H1 (cell line): ENCODE results near the gene GNG10. TPM values are rescaled to one million over a fixed set of nuclear protein-coding genes. Genes with fewer than 3 reads are reported as not detected.

Source experiments
- CTCF ChIA-PET: fragments of 300-600 bp; sonication (Branson Sonifier 250); formaldehyde crosslinking; loops from one replicate; lab custom pipeline; 2021; ENCODE audit not compliant: partially characterized antibody; lab: Charles Lee
- POLR2A ChIA-PET: fragments of 300-600 bp; sonication (Branson Sonifier 250); formaldehyde crosslinking; loops from one replicate; lab custom pipeline; 2021; ENCODE audit warnings: inconsistent platforms; ENCODE audit not compliant: partially characterized antibody; lab: Charles Lee
- DNase-seq, 2 experiments: peaks; one replicate each; pipeline versions ENCODE4 v3.0.0 to v3.0.0-alpha.2; 2010 to 2022; ENCODE audit warnings: low spot score in 2 of 2, low read depth in 1 of 2, mixed read lengths in 1 of 2
- FAIRE-seq: peaks from 2 replicates; lab custom pipeline; 2011; peaks lifted over from hg19 to GRCh38; lab: Jason Lieb, UNC
- H2AFZ ChIP-seq: 2 replicates; pipeline ENCODE4 v1.8.1; 2012; ENCODE audit warnings: low read length, inconsistent platforms
- H2AK5ac ChIP-seq: 2 replicates; pipeline ENCODE4 v1.6.1; 2013; ENCODE audit warnings: low read depth, low read length
- H2BK120ac ChIP-seq: replicated peaks from 2 replicates; pipeline ENCODE3; 2013; ENCODE audit warnings: low read depth, low read length, inconsistent platforms
- H2BK12ac ChIP-seq: 2 replicates; pipeline ENCODE4 v1.6.1; 2013; ENCODE audit warnings: low read depth, low read length
- H2BK15ac ChIP-seq: 2 replicates; pipeline ENCODE4 v1.6.1; 2013; ENCODE audit warnings: low read length
- H2BK20ac ChIP-seq: 2 replicates; pipeline ENCODE4 v1.6.1; 2013; ENCODE audit warnings: low read length
- H2BK5ac ChIP-seq: 2 replicates; pipeline ENCODE4 v1.6.1; 2013; ENCODE audit warnings: low read depth, low read length
- H3K14ac ChIP-seq: 2 replicates; pipeline ENCODE4 v1.6.1; 2013; ENCODE audit warnings: inconsistent platforms; ENCODE audit not compliant: insufficient read length
- H3K18ac ChIP-seq: 2 replicates; pipeline ENCODE4 v1.6.1; 2013; ENCODE audit warnings: low read length; ENCODE audit errors: extremely low read depth
- H3K23ac ChIP-seq: 2 replicates; pipeline ENCODE4 v1.6.1; 2013; ENCODE audit warnings: inconsistent platforms; ENCODE audit not compliant: insufficient read length
- H3K23me2 ChIP-seq: 2 replicates; pipeline ENCODE4 v1.6.1; 2013; ENCODE audit warnings: low read depth, low read length
- H3K27ac ChIP-seq: 2 replicates; pipeline ENCODE4 v1.6.1; 2011; ENCODE audit warnings: low read depth, low read length, inconsistent platforms
- H3K27me3 ChIP-seq, 4 experiments: replicated peaks in 1 of 4; 1 replicate in 1 of 4; 2 replicates in 3 of 4; pipeline versions ENCODE4 v1.6.1 to v1.8.1; 2011 to 2013; ENCODE audit warnings: low read length in 3 of 4, mild to moderate bottlenecking in 3 of 4, inconsistent platforms in 2 of 4, mixed read lengths in 2 of 4, moderate library complexity in 1 of 4; ENCODE audit not compliant: control insufficient read depth in 3 of 4, insufficient read depth in 3 of 4; ENCODE audit errors: extremely low read depth in 1 of 4
- H3K36me3 ChIP-seq, 4 experiments: 2 replicates each; pipeline versions ENCODE4 v1.6.1 to v1.8.1; 2011 to 2013; ENCODE audit warnings: mild to moderate bottlenecking in 4 of 4, low read length in 3 of 4, moderate library complexity in 2 of 4, control low read depth in 1 of 4, inconsistent platforms in 1 of 4; ENCODE audit not compliant: insufficient read depth in 4 of 4, control insufficient read depth in 2 of 4
- H3K4ac ChIP-seq: replicated peaks from 2 replicates; pipeline ENCODE3; 2013; ENCODE audit warnings: low read length, low read depth, mixed read lengths, inconsistent platforms; ENCODE audit not compliant: insufficient read length
- H3K4me1 ChIP-seq, 4 experiments: replicated peaks in 1 of 4; 1 replicate in 1 of 4; 2 replicates in 3 of 4; pipeline versions ENCODE4 v1.6.1 to v1.8.1; 2011 to 2013; ENCODE audit warnings: low read length in 3 of 4, inconsistent platforms in 2 of 4, mixed read lengths in 1 of 4; ENCODE audit not compliant: insufficient read depth in 4 of 4, control insufficient read depth in 3 of 4
- H3K4me2 ChIP-seq, 2 experiments: 2 replicates each; pipeline versions ENCODE4 v1.6.1 to v1.8.1; 2011 to 2013; ENCODE audit warnings: low read depth in 2 of 2, low read length in 2 of 2, control low read depth in 1 of 2, inconsistent platforms in 1 of 2, mild to moderate bottlenecking in 1 of 2; ENCODE audit not compliant: insufficient read depth in 1 of 2
- H3K4me3 ChIP-seq, 4 experiments: fragments of 200-600, 300-600 bp in 1 of 4; sonication (generic), shearing (Covaris generic), sonication (Bioruptor Twin) in 1 of 4; 2 replicates each; pipeline versions ENCODE4 v1.5.1 to v1.8.1; 2011 to 2016; ENCODE audit warnings: low read length in 4 of 4, low read depth in 3 of 4, control low read depth in 2 of 4, inconsistent platforms in 2 of 4, mild to moderate bottlenecking in 2 of 4, mixed read lengths in 1 of 4, moderate library complexity in 1 of 4; ENCODE audit not compliant: insufficient read depth in 2 of 4; ENCODE audit errors: extremely low read depth in 1 of 4
- H3K56ac ChIP-seq: replicated peaks from 2 replicates; pipeline ENCODE3; 2013; ENCODE audit warnings: low read depth, mild to moderate bottlenecking, mixed read lengths, low read length, inconsistent platforms; ENCODE audit not compliant: insufficient read length
- H3K79me1 ChIP-seq: 2 replicates; pipeline ENCODE4 v1.6.1; 2013; ENCODE audit warnings: low read depth, low read length, control low read depth
- H3K79me2 ChIP-seq, 2 experiments: 2 replicates each; pipeline versions ENCODE4 v1.6.1 to v1.8.1; 2012 to 2013; ENCODE audit warnings: low read length in 2 of 2, mild to moderate bottlenecking in 2 of 2, inconsistent platforms in 1 of 2; ENCODE audit not compliant: insufficient read depth in 2 of 2, control insufficient read depth in 1 of 2
- H3K9ac ChIP-seq, 4 experiments: replicated peaks in 1 of 4; 1 replicate in 1 of 4; 2 replicates in 3 of 4; pipeline versions ENCODE4 v1.6.1 to v1.8.1; 2011 to 2013; ENCODE audit warnings: low read depth in 3 of 4, low read length in 3 of 4, control low read depth in 2 of 4, mild to moderate bottlenecking in 2 of 4, moderate library complexity in 2 of 4, inconsistent platforms in 1 of 4; ENCODE audit errors: extremely low read depth in 1 of 4
- H3K9me3 ChIP-seq, 2 experiments: 2 replicates each; pipeline versions ENCODE4 v1.6.1 to v1.8.1; 2012 to 2013; ENCODE audit warnings: mild to moderate bottlenecking in 2 of 2, moderate library complexity in 2 of 2, control low read depth in 1 of 2, inconsistent platforms in 1 of 2, low read depth in 1 of 2, low read length in 1 of 2, mixed read lengths in 1 of 2; ENCODE audit not compliant: insufficient read depth in 2 of 2
- H4K20me1 ChIP-seq, 2 experiments: replicated peaks in 1 of 2; 2 replicates each; pipeline versions ENCODE3 to v1.8.1; 2011 to 2013; ENCODE audit warnings: inconsistent platforms in 2 of 2, low read length in 2 of 2, mild to moderate bottlenecking in 1 of 2; ENCODE audit not compliant: insufficient read depth in 2 of 2, control insufficient read depth in 1 of 2
- H4K5ac ChIP-seq: 2 replicates; pipeline ENCODE4 v1.6.1; 2013; ENCODE audit warnings: low read length, low read depth, mixed read lengths, inconsistent platforms; ENCODE audit not compliant: insufficient read length
- H4K8ac ChIP-seq: 2 replicates; pipeline ENCODE4 v1.8.0; 2013; ENCODE audit warnings: mild to moderate bottlenecking, moderate library complexity, low read length, inconsistent platforms; ENCODE audit not compliant: insufficient read depth; ENCODE audit errors: extremely low read depth
- H4K91ac ChIP-seq: replicated peaks from 2 replicates; pipeline ENCODE3; 2013; ENCODE audit warnings: low read length, mixed read lengths, inconsistent platforms; ENCODE audit not compliant: insufficient read length
- ATF2 ChIP-seq: IDR thresholded peaks from 2 replicates; pipeline ENCODE4 v1.6.1; 2012; ENCODE audit warnings: low read length, inconsistent platforms
- CBX8 ChIP-seq: fragments of 300-800, 300-1000 bp; sonication (generic); IDR thresholded peaks from 2 replicates; pipeline ENCODE4 v1.7.1; 2016; ENCODE audit warnings: low read depth, low read length, borderline replicate concordance
- CEBPB ChIP-seq: IDR thresholded peaks from 2 replicates; pipeline ENCODE4 v1.6.1; 2012; ENCODE audit warnings: low read depth, low read length
- EZH2 ChIP-seq: fragments of 200-600 bp; sonication (generic); IDR thresholded peaks from 2 replicates; pipeline ENCODE4 v1.7.1; 2012; ENCODE audit warnings: low read depth, mild to moderate bottlenecking, moderate library complexity, low read length, inconsistent platforms; ENCODE audit not compliant: severe bottlenecking
- JUND ChIP-seq: IDR thresholded peaks from 2 replicates; pipeline ENCODE4 v1.6.1; 2011; ENCODE audit warnings: mild to moderate bottlenecking, improper control_type of control experiment, low read length
- MAFK ChIP-seq: IDR thresholded peaks from 2 replicates; pipeline ENCODE4 v1.6.1; 2012; ENCODE audit warnings: low read depth, mild to moderate bottlenecking, improper control_type of control experiment, low read length
- SP1 ChIP-seq: IDR thresholded peaks from 2 replicates; pipeline ENCODE4 v1.6.1; 2011; ENCODE audit warnings: low read depth, low read length
- YY1 ChIP-seq: IDR thresholded peaks from 2 replicates; pipeline ENCODE4 v1.6.1; 2011; ENCODE audit warnings: low read depth, mild to moderate bottlenecking, low read length
- WGBS, 2 experiments: shearing (Covaris generic) in 1 of 2; methylation state at CpG; one replicate each; pipeline versions ENCODE4 v1.1.6 to v1.1.7; 2013 to 2015; ENCODE audit warnings: low lambda C conversion rate in 2 of 2, mixed read lengths in 2 of 2, inconsistent platforms in 1 of 2, low coverage in 1 of 2, missing lambda C conversion rate in 1 of 2; ENCODE audit not compliant: insufficient replicate concordance in 2 of 2, insufficient coverage in 1 of 2, insufficient read length in 1 of 2; ENCODE audit errors: extremely low coverage in 1 of 2, missing lambda C conversion rate in 1 of 2; 5-methylcytosine and 5-hydroxymethylcytosine counted together
- polyA plus RNA-seq, 7 experiments: library from polyadenylated mRNA; depleted of rRNA in 3 of 7; stranded (reverse) in 5 of 7; unstranded in 2 of 7; fragments of >200 nt in 5 of 7; fragments of 200-250 nt in 2 of 7; gene quantifications; 1 replicate in 5 of 7; 2 replicates in 1 of 7; 4 replicates in 1 of 7; pipeline versions ENCODE4 v1.2.1 to v1.2.3, GENCODE V29; 2011 to 2013; ENCODE audit warnings: missing spikeins in 2 of 7, mixed read lengths in 2 of 7
- total RNA-seq: library from RNA; stranded (reverse); fragmentation: NEBNext Ultra II Directional; extraction: Animal tissue kit (Norgen Biotek cat#: 25700); gene quantifications from 2 replicates; pipeline ENCODE4 v1.2.1, GENCODE V29; 2021

The GNG10 gene
- total and polyA plus RNA-seq, 2 of the 8 experiments (the other 6 are each of a cell fraction or from before 2014, with no cell fraction given): 24.7 to 28.5 TPM

- Histone ChIP-seq H3K4ac (no peak overlapping the region), H2AFZ (no peak overlapping the region), H3K56ac (no peak overlapping the region), H2BK15ac (no peak overlapping the region), H2AK5ac (no peak overlapping the region), H3K9me3 (no peaks in the 10 kb centered on the region), H3K27me3 (no peaks in the 10 kb centered on the region), H2BK5ac (no peak overlapping the region), H3K14ac (no peak overlapping the region), H4K20me1 (no peaks in the 10 kb centered on the region), H4K5ac (no peak overlapping the region), H2BK20ac (no peak overlapping the region), H4K8ac (no peak overlapping the region), H3K79me1 (no peaks in the 10 kb centered on the region), H2BK120ac (no peak overlapping the region), H3K27ac (no peak overlapping the region), H2BK12ac (no peak overlapping the region), H3K4me2 (no peak overlapping the region), H3K18ac (no peak overlapping the region), H3K23ac (no peak overlapping the region), H3K4me3 (no peak overlapping the region), H3K9ac (no peak overlapping the region), H3K23me2 (no peaks in the 10 kb centered on the region), H3K4me1 (no peaks in the 10 kb centered on the region), H3K79me2 (no peaks in the 10 kb centered on the region), H3K36me3 (no peaks in the 10 kb centered on the region; a peak in 1 of 8 replicates), H4K91ac (no peak overlapping the region)
- DNase-seq: no peak
- ChIA-PET POLR2A (no interaction called here), CTCF (interaction anchor here (1.6 kb wide), 1 partner anchor 11 kb away, joined by 3 read pairs; no protein-coding TSS in a partner anchor)
- no peak for FAIRE-seq
- WGBS, 2 experiments: 87% methylated on average over 3 of the region's 3 CpGs; no CpG with 5 or more reads in 1 of the 2 experiments
- TF ChIP-seq CBX8 (no peak), EZH2 (no peak), MAFK (no peak), JUND (no peak), CEBPB (no peak), YY1 (no peak), SP1 (no peak), ATF2 (no peak)
Observed at GRCh38 chr9:111711548-111711947, 50.1 kb downstream of the GNG10 start.
